ENCODE measurements around the gene HYLS1.

Gene HYLS1

DNA sequence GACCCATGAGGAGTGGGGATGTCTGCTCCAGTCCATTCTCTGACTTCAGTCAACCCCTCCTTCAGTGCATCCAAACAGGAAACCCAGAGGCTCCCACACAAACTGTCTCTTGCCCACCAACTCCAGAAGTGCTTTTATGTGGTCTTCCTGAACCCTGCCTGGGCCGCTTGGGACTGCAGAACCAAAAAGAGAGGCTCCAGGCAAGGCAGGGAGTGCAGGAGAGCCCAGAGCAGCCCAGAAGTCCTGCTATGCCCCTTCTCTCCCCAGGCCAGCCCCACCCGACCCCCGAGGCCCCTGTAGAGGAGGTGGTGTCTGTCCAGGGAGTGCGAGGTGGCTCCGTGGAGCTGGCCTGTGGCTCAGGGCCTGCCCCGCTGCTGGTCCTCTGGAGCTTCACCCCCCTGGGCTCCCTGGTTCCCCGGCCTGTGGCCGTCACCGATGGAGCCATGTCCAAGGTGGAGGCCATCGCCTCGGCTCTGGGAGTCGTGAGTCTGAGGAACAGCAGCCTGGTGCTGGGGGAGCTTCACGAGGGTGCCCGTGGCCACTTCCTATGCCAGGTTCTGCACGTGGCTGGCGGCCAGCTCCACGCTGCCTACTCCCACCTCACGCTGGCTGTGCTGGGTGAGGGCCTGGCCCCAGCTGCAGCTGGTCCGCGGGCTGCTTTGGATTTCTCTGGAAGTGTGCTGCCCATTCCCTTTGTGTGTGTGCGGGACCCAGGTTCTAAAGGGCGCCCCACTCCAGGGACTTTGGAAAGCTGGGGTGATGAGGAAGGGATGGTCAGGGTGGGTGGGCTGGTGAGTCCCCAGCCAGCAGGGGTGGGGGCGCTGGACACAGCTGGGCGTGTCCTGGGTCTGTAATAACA is 60.2 kb downstream of the HYLS1 start:
- in situ Hi-C loops (cut with MboI; ENCODE audit: low sequenced_read_pairs), result no loop called here

DNA sequence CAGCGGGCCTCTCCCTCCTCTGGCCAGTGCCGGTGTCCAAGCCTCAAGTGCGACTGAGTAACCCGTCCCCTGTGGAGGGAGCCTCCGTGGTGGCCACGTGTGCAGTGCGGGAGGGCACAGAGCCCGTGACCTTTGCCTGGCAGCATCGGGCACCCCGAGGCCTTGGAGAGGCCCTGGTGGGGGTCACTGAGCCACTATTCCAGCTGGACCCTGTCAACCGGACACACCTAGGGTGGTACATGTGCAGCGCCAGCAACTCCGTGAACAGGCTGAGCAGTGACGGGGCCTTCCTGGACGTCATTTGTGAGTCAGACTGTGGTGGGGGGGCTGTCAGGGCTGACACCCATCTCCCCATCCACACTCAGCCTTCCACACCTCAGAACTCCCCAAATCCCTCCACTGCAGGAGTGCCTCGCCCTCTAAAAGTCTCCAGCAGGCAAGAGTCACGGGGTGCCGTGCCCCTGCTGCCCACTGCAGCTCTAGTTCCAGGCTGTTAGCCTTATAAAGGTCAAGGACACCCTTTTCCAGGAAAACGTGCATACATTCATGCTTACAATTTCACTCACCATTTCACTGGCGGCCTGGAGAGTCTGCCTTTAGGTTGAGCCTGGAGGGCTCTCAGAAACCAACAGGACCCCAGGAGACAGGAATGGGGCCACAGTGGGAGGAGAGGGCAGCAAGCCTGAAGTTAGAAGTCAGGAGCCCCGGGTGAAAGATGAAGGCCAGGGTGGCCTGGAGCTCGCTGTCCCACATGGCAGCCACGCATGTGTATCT is 61.0 kb downstream of the HYLS1 start:
- in situ Hi-C loops (cut with MboI; ENCODE audit: low sequenced_read_pairs), result no loop called here

DNA sequence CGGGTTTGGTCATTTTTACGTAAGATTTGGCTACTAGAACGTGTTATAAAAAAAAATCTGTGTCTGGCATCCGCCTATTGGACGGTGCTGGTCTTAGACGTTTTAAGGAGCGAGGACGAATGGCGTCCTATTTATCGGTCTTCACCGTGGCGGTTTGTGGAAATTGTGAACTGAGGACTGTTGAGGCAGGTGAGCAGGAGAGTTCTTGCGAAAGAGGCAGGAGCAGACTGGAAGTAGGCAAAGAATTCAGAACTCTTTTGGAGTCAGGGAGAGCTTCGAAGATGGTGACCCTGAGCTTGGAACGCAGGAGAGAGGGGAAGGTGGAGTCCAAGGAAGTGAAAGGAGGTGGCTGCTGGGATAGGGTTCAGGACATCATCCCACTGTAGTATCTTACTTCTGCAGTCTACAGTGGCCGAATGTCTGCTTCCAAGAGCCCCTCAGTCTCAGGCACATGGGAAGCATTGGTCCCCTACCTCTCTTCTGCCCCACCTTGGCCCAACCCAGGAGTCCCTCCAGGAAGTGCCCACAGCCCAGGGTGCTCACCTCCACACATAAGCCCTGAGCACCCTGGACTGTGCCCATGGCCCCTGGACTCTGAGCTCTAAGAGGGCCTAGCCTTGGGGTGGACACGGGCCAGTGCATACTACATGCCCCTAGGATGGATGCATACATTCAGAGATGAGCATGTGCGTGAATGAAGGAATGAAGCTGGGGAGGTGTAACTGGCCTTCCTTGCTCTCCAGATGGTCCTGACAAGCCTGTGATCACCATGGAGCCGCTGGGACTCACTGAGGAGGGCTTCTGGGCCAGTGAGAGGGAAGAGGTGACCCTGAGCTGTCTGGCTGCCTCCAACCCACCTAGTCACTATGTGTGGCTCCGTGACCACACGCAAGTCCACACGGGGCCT is 62.1 kb downstream of the HYLS1 start:
- in situ Hi-C loops (cut with MboI; ENCODE audit: low sequenced_read_pairs), result no loop called here

DNA sequence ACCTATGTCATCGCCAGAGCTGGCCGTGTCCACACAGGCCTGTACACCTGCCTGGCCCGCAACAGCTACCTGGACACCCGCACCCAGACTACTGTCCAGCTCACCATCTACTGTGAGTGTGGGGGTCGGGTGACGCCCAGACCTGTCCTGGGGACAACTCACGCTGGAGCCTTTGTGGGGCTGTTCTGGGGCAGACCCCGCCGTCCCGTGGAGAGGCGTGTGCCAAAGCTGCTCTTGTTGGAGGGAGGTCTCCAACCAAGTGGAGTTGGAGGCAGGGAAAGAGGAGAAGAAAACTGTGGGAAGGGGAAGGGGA is 62.7 kb downstream of the HYLS1 start:
- in situ Hi-C loops (cut with MboI; ENCODE audit: low sequenced_read_pairs), result no loop called here
